Activated CD4-positive, CD25-positive, alpha-beta regulatory T cell (primary cell): Measurements from ENCODE around the gene ARHGAP12.

Experiments
- DNase-seq, 4 experiments: peaks; one replicate each; lab custom pipeline; 2025; lab: John Stamatoyannopoulos, UW

ARHGAP12 gene

DNA sequence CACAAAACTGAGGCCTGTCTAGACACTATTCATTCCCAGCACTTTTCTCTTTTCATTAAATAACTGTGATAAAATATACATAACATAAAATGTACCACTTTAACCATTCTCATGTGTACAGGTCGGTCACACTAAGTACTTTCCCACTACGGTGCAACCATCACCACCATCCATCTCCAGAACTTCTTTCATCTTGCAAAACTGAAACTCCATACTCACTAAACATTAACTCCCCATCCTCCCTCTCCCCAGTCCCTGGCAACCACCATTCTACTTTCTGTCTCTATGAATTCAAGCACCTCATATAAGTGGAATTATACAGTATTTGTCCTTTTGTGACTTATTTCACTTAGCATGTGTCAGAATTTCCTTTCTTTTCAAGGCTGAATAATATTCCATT, 53.0 kb downstream of the ARHGAP12 start:
- no peak for DNase-seq

DNA sequence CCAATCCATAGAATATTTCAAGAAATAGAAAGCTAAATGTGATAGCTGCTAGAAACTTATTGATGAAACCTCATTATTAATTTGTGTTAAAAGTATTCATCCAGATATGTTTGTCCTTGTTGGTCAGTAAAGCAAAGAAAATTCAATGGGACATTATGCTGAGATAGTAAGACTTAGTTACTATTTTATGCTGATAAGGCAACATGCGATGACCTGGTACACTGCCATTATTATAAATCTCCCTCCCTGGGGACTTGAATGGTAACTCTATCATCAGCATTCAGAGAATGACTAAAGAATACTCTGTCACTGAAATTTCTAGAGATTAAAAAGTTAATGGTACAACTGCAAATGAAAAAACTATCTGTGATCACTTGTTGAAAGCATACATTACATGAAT, 54.9 kb downstream of the ARHGAP12 start:
- DNase-seq = no peak

DNA sequence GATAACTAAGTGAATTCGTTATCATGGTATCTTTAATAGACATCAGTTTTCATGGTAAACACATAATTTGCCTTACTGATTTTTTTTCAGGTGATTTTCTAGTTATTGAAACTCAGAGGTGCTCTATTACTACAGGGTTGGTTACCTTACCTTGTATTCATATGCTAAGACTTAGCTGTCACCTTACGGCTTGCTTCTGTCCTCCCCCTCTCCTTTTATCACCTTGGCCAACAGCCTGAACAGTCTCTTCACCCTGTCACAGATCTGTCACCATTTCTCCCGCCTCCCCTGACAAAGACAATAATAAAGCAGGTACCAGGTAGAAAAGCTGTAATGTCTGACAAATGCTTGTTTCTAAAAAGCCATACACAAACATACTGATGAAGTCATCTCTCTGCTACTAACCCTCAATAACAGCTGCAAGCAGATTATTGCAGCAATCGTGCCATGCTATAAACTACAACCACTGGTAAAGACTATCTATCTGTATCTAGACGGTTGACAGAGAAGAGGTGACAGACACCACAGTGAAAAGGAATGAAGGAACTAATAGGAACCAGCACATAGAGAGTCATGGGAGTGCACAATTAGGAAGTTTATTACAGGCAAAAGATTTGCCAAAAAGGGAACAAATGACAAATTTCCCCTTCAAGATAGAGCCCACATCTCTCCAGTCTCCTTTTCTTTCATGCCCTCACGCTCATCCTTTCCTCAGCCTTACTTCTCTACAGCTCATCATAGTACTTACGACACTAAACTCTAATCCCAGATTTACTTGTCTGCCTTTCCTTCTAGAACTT, 57.2 kb downstream of the ARHGAP12 start:
- DNase-seq = no peak

DNA sequence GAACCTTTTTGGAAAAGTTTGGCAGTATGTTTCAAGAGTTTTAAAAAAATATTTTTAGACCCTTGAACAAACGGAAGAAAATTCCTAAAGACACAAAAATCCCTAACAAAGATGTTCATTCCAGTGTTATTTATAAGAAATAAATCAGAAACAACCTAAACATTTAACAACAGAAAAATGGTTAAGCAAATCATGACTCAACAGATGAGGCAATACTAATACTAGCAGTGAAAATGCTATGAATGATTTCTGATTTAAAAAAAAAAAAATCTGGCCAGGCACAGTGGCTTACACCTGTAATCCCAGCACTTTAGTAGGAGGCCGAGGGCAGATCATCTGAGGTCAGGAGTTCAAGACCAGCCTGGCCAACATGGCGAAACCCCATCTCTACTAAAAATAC, 61.0 kb downstream of the ARHGAP12 start:
- no peak for DNase-seq

DNA sequence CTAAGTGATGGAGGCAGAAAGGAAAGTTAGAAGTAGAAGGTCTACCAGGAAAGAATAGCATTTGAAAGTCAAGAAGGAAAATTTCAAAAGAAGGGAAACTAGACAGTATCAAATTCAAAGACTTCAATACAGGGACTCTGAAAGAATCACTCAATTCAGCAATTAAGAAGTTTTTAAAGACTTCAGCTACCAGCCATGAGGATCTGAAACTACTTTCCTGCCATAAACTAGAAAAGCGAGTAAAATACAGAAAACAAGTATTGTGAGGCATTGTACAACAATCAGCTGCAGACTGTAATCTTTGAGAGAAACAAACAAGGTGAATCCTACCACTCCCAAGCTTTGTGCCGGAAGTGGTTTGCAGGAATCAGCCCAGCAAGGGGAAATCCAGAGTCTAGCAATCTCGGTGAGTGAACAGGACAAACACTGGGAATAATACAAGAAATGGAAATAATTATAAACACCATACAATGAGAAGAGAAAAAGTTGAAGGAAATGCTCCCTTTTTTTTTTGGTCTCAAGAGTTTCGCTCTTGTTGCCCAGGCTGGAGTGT, 62.4 kb downstream of the ARHGAP12 start:
- DNase-seq = no peak

DNA sequence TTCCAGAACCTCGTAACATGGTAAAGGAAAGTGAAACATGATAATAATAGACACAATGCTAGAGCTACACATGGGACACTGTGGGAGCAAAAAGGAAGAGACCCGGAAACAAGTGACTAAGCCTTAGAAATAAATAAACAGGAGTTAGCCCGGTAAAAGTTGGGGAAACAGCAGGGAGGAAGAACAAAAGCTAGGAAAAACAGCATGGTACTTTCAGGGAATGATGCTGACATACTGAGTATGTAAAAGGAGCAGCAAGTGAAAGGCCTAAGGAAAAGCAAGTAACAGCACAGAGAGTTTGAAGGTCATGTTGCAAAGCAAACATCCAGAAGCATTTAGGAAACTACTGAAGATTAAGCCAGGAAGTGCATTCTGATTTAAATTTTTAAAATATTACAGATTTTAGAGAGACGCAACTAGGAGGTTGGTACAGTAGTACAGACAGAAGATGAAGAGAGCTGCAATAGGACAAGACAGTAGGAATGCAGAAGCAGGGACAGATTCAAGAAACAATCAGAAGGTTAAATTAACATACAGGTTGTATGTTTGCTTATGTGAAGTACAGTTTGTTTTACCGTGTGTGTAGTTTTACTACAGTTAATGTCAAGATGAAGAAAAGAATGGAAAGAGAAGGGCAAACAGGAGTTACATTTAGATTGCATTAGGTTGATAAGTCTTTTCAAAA, 63.7 kb downstream of the ARHGAP12 start:
- DNase-seq = no peak

DNA sequence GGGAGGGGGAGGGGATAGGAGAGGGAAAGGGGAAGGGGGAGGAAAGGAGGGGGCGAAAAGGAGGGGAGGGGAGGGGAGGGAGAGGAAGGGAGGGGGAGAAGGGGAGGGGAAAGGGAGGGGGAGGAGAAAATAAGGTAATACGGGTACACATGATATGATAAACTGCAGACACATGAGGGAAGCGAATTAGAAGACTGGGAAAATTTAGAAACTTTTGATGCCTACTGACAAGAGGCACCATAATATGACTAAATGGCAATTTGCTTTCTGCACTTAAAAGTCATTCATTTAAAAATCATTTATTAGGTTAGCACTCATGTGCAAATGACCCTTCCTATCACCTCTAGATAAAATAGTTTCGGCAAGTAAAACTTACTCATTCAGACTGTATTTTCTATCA, 73.6 kb downstream of the ARHGAP12 start:
- DNase-seq = no peak

DNA sequence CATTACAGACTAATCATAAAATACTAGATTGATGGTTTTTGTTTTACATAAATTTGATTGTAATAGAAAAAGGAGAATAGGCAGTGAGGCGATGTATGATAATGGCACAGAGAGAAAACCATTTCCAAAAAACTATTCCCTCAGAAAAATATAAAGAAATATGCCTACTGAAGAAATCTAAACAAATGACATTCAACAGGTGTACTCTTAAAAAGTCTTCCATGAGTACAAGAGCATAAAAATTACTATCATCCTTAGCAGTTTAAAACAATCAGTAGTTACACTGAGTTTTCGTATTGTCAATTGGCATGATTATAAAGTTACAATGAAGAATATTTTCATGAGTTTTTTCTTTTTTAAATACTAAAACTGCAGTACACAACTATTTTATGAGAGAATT, 75.0 kb downstream of the ARHGAP12 start:
- DNase-seq = no peak

DNA sequence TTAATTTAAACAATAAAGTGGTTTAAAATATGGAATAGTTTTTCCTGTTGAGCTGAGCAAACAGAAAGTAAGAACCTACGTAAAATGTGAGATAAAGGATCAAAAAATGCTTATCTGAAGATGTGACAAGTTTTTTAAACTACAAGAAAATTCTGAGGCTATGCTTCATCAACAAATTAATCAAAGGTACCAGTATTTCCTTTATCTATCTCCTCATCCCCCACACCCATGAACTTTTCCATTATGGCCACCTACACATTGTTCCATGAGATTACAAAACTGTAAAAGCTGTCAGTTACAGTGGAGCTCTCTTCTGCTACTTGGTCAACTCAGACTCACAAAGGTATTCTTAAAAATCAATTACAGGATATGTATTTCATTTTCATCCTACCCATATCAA, 77.4 kb downstream of the ARHGAP12 start:
- no peak for DNase-seq

DNA sequence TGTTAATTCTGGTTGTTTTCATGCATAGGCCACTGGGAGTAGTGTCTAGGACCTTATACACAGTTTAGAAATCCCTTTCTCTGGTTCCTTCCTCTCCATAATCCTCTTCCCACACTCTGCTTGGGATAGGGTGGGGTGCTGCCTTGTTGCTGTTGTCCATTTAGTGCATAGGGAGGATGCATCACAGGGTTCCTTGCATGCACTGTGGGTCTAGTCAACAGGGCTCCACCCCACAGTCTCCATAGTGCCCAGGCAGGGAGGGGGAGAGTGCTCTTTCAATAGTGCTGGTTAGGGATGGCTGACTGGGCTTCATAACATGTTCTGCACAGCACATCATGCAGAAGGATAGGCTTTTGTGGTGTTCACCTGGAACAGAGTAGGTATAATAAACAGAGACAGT, 81.1 kb downstream of the ARHGAP12 start:
- no peak for DNase-seq

DNA sequence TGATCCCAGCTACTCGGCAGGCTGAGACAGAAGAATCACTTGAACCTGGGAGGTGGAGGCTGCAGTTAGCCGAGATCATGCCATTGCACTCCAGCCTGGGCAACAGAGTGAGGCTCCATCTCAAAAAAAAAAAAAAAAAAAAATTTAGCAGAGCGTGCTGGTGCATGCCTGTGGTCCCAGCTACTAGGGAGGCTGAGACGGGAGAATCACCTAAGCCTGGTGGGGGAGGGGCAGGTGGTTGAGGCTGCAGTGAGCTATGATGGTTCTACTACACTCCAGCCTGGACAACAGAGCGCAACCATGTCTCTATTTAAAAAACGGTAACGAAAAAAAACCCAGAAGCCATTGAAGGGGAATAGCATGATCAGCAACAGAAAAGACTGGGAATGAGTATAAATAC, 89.9 kb downstream of the ARHGAP12 start:
- DNase-seq = no peak

DNA sequence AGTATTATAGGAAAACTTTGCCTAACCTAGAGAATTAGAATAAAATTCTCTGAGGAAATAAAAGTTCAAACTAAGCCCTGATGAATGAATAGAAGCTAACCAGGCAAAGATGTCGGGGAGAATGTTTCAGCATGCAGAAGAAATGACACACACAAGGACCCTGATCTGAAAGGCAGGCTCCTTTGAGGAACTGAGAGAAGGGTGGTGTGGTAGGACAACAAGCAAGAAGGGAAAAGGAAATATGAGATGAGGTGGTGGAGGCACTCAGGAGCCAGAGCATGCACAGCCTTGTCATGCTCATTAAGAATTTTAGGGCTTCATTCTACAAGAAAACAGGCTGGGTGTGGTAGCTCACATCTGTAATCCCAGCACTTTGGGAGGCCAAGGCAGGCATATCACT, 90.6 kb downstream of the ARHGAP12 start:
- no peak for DNase-seq

DNA sequence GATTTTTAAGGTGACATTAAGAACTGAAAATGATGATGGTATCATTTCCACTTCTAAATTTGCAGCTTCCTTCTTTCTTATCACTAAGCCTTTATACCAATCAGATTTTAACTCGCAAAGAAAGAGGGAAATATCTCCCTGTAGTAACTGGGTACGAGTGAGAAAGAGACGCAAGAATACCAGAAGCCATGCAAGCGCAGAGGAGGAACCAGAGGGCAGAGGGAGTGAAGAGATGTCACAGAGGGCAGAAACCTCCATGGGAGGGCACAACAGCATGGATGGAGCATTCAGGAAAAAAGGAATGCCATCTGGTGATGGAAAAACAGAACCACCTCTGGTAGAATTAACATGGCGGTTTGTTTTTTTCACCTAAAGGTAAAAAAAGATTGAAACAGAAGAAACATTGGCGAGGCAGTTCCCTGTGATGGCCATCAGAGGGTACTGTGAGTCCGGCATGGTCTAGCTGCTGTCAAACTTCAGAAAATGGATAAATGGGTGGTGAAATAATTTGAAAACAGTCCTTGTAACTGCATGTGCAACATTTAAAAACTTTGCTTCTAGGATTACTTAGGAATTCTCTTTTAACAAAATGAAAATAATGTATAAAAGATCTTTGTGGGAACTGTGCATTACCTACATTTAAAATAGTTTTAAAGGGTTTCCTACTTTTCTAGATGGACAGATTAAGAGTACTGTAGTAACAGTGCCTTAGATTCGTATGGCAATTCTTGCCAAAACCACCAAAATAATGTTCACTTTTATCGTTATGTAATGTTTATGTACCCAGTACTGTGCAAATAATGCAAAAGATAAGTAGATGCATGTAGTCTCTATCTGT, 91.8 kb downstream of the ARHGAP12 start:
- no peak for DNase-seq

DNA sequence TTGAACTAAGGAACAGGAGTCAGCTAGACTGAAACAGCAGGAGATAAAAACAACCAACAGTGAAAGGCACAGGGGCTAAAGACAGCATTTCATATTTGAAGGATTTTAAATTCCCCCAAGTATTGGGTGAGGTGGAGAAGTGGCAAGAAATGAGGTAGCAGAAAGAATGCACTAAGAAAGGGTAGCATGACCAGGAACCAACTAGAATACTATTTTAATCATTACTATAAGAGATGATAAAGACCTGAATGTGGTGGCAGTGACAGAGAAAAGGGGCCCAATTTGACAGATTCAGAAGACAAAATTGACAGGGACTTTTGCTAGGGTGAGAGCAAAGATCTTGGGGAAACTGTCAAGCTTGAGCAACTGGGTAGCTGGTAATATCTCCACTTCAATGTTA, 94.9 kb downstream of the ARHGAP12 start:
- DNase-seq = no peak

DNA sequence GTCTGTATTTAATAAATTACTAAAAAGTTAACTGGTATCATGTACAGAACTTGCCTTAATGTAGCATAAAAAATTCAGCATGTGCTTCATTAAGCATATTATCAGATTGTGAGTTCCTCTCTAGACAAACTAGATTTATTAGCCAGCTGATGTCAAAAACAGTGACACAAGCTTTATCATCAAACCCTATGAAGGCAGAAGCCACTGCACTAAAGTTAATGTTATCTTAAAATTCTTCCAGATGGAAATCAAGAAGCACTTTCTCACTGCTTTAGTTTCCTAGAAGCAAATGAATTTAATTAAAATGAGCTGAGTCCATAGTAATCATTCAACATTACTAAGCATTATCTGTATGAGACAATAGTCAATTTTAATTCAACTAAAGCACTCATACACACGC, 96.4 kb downstream of the ARHGAP12 start:
- DNase-seq = no peak

DNA sequence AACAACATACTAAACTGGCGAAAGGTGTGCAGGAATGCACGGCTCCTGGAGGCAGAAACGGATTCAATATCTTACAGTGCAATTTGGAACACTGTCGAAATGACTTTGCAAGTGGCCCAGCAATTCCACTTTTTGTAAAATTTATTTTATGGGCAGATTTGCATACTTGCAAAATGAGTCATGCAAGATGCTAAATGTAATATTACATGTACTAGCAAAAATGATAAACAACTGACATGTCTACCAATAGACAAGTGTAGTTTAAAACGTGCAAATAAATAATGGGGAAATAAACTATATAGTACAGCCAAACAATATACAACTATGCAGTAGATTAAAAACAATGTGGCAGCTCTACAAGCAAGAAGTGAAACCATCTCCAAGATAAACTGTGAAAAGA, 97.7 kb downstream of the ARHGAP12 start:
- DNase-seq = no peak

DNA sequence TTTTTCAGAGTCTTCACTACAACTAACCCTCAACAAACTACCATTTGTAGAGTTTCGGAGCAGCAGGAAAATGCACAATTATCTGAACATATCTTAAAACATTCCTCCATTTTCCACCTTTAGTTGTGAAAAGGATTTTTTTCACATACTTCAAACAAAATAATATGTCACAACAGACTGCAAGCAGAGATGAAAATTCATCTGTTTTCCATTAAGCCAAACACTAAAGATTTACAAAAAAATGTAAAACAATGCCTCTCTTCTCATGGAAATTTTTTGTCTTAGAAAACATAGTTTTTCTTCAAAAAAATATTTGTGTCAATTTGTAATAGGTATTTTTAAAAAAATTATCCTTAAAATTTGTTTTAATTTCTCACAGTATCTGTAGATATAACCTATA, 98.9 kb downstream of the ARHGAP12 start:
- DNase-seq = no peak

DNA sequence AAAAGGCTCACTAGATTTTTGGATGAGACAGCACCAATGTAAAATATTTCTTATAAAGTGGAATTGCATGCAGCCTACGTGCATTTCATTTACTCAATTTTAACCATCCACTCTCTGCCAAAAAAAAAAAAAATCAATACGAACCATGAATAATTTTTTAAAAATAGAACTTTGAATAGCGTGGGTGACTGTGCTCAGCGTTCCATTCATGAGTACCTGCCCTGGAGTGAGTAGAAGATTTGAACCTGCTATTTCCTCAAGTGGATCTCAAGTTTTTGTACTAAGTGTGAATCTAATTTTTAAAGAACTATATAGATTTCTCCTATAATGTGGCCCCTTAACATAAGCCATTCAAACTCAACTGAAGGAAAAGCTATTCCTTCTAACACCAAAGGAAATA, 105.3 kb downstream of the ARHGAP12 start:
- no peak for DNase-seq

DNA sequence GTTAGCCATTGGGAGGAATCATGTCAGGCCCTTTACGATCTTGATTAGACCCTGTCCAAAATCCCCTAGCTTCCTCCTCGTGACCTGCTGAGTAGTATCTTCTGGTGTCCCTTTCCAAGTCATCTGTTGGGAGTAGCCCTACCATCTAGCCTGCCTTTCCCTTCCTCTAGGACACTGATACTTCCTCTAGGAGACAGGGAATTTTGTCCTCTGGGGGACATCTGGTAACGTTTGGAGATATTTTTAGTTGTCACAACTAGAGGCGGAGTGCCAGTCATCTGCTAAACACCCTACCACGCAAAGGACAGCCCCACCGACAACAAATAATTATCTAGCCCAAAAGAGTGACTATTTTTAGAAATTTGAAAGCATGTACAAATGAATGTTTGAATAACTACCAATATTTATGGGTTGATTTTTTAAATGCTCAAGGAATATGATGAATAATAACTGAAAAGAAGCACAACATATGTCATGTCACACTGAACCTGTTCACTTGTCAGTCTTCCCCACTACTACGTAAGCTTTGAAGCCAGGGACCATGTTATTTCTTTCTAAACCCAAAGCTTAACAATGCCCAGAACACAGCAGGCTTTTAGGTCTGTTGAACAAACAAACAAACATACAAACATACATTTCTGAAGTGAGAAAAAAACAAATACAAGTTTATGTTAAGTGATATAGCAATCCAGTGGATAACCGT, 105.9 kb downstream of the ARHGAP12 start:
- DNase-seq = no peak

DNA sequence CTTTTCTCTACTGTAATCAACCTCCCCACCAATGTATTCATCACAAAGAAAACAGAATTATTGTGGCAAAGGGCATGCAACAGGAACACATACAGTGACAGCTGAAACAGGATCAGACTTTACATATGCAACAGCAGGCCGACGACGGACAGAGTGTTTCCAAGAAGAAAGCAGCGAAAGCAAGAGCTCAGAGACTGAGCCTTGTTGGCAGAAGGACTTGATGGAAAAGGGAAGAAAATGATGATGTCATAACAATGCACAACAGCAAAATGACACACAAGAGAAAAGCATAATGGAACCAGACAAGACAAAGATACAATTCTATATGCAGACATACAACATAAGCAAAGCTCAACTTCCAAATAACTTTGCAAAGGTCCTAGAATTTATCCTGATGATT, 106.5 kb downstream of the ARHGAP12 start:
- no peak for DNase-seq

DNA sequence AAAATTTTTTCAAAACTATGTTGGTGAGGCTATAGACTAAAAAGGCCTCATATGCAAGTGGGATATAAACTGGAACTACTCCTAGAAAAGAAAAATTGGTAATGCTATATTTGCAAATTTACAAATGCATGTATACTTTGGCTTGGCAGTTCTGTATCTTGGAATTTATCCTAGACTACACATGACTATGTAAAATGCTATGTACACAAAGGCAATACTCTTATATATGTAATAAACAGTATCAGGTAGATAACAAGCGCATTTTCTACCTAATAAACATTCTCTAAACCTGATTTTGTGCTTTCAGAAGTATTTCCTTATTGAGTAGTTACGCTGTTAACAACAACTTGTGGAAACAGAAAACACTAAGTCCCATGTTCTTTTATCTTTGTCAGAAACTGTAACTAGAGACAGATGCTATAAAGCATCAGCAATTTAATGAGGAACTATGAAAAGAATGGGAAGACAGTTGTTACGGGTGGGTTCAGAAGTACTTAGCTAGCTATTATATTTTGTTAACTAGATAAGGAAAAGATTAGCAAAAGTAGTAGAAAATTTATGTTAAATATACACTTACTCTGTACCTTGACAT, 107.8 kb downstream of the ARHGAP12 start:
- DNase-seq = no peak

DNA sequence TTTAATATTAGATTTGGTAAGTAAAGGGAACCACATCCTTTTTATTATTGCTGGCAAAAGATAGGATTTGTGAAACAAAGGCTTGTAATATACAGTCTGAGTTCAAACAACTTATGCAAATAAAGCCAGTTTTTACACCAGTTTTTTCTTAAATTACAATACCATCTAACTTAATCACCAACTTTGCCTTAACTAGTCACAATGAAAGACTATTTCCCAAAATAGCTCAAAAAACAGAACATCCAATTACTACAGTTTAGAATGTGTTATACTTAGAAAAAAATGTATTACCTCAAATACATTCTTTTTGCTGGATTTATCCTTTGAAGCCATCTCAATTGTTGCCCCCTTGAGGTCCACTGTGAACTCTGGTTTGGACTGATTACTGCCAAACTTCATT, 108.5 kb downstream of the ARHGAP12 start:
- no peak for DNase-seq
